Testis (tissue), 2 donors: ENCODE measurements around the gene HRC.

ENCODE experiments used
- CTCF ChIP-seq, 3 experiments: fragments of 450-650 bp in 2 of 3; fragments of 200-600 bp in 1 of 3; sonication (generic) in 1 of 3; IDR thresholded peaks; one replicate each; pipeline ENCODE4 v1.5.1; 2016 to 2019; ENCODE audit warnings: antibody characterized with exemption in 3 of 3, mild to moderate bottlenecking in 2 of 3, moderate library complexity in 1 of 3
- POLR2A ChIP-seq: fragments of 450-650 bp; IDR thresholded peaks from one replicate; pipeline ENCODE4 v1.6.1; 2017; ENCODE audit warnings: antibody characterized with exemption, mild to moderate bottlenecking, moderate library complexity

DNA sequence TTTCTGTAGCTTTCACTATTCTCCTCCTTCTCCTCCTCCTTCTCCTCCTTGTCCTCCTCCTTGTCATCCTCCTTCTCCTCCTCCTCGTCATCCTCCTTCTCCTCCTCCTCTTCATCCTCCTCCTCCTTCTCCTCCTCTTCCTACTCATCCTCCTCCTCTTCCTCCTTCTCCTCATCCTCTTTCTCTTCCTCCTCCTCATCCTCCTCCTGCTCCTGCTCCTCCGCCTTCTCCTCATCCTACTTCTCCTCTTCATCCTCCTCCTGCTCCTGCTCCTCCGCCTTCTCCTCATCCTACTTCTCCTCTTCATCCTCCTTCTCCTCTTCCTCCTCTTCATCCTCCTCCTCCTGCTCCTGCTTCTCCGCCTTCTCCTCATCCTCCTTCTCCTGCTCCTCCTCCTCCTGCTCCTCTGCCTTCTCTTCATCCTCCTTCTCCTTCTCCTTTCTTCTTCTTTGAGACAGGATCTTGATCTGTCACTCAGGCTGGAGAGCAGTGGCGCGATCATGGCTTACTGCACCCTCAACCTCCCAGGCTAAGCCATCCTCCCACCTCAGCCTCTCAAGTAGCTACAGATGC lies 38.7 kb upstream of the HRC start:
- no peak for TF ChIP-seq CTCF (IDR thresholded peaks at IDR 0.05)
- no peak for TF ChIP-seq POLR2A
